ENCODE results near the gene CADM1.

- TF ChIP-seq POLR2AphosphoS5 (IDR thresholded peaks at IDR 0.05) (no peak), CTCF (IDR thresholded peaks at IDR 0.05 in 8 of 11, conservative IDR thresholded peaks at IDR 0.05 in 3 of 11) (no peak), POLR2A (IDR thresholded peaks at IDR 0.05) (no peak)
These were observed 10.3 kb downstream of the CADM1 start for GRCh38 chr11:115493905-115494304.
